ENCODE measurements around the gene PDE4D.

PDE4D gene

GRCh38 chr5:58969253-58969652, 924.3 kb downstream of the PDE4D start:
- no peak overlapping the region for H3K4me3 ChIP-seq (ENCODE audit: control insufficient read depth, low read depth, low read length)
- TF ChIP-seq, protein P1, sequence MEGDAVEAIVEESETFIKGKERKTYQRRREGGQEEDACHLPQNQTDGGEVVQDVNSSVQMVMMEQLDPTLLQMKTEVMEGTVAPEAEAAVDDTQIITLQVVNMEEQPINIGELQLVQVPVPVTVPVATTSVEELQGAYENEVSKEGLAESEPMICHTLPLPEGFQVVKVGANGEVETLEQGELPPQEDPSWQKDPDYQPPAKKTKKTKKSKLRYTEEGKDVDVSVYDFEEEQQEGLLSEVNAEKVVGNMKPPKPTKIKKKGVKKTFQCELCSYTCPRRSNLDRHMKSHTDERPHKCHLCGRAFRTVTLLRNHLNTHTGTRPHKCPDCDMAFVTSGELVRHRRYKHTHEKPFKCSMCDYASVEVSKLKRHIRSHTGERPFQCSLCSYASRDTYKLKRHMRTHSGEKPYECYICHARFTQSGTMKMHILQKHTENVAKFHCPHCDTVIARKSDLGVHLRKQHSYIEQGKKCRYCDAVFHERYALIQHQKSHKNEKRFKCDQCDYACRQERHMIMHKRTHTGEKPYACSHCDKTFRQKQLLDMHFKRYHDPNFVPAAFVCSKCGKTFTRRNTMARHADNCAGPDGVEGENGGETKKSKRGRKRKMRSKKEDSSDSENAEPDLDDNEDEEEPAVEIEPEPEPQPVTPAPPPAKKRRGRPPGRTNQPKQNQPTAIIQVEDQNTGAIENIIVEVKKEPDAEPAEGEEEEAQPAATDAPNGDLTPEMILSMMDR (conservative IDR thresholded peaks at IDR 0.05; ENCODE audit: control insufficient read depth, insufficient read depth, low read depth, low read length) = no peak
- DNase-seq (ENCODE audit: low read depth) = no peak

- no peak for DNase-seq (ENCODE audit: low read depth)
- TF ChIP-seq, protein P1 (conservative IDR thresholded peaks at IDR 0.05; ENCODE audit: control insufficient read depth, insufficient read depth, low read depth, low read length) = no peak
- H3K4me3 ChIP-seq (ENCODE audit: control insufficient read depth, low read depth, low read length) = no peak overlapping the region
These were observed 925.2 kb downstream of the PDE4D start for GRCh38 chr5:58968350-58968749.

DNA sequence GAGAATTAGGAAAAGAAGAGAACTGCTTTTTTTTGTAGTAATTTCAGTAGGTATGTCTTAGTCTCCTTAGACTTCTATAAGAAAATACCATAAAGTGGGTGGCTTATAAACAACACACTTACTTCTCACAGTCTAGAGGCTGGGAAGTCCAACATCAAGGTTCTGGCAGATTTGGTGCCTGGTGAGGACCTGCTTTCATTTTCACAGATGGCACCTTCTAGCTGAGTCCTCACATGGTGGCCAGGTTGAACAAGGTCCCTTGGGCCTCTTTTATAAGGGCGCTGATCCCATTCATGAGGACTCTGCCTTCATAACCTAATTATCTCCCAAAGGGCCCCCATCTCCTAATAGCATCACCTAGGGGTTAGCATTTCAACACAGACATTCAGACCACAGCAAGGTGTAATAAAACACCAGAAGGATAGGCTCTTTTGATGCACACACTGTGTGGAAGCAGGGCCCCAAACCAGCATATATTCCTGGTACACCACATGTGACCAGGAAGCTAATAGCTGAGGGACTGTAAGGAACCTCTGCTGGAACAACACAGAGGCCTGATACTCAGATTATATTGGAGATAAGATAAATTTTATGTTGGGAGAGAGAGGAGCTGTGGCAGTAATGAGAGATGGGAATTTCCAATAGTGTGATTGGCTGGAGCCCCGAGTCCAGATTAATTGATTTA, 925.8 kb downstream of the PDE4D start:
- TF ChIP-seq, protein P1 (conservative IDR thresholded peaks at IDR 0.05; ENCODE audit: control insufficient read depth, insufficient read depth, low read depth, low read length) = no peak
- H3K4me3 ChIP-seq (ENCODE audit: control insufficient read depth, low read depth, low read length) = no peak overlapping the region
- no peak for DNase-seq (ENCODE audit: low read depth)

DNA sequence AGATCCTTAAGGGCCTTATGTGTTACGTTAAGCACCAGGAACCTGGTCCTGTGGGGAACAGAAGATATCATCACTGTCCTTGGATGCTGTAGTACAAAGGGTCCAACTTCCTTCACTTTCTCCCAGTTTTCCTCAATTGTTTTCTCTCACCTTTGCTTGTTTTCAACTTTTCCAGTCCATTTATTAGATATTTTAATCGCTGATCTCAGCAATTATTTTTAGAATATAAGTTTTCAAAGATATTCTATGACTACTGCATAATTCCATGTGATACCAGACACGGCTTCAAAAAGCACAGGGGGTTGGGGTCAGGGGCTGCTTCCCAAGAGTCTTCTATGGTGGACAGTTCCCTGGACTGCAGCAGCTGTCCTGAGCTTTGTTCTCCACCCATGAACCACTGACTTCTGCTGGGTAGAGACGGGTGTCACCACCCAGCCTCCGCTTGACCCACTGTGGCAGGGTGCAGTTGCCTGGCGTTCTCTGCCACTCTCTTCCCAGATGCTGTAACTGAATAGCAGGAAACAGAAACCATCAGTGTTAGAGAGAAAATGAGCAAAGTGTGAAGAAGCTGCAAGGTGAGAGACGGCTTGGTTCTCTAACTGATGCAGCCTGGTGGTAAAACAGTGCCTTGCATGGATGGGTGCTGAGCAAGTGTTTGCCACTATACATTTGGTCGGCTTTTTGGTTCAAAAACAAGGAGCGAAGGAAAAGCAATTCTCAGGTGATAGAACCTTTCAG, 927.7 kb downstream of the PDE4D start:
- no peak for DNase-seq (ENCODE audit: low read depth)
- TF ChIP-seq, protein P1 (conservative IDR thresholded peaks at IDR 0.05; ENCODE audit: control insufficient read depth, insufficient read depth, low read depth, low read length) = no peak
- no peak overlapping the region for H3K4me3 ChIP-seq (ENCODE audit: control insufficient read depth, low read depth, low read length)

- TF ChIP-seq, protein P1 (conservative IDR thresholded peaks at IDR 0.05; ENCODE audit: control insufficient read depth, insufficient read depth, low read depth, low read length) = no peak
- H3K4me3 ChIP-seq (ENCODE audit: control insufficient read depth, low read depth, low read length) = no peak overlapping the region
- no peak for DNase-seq (ENCODE audit: low read depth)
These were observed 929.7 kb downstream of the PDE4D start for GRCh38 chr5:58963821-58964220.

GRCh38 chr5:58963361-58963760, 930.2 kb downstream of the PDE4D start:
- H3K4me3 ChIP-seq (ENCODE audit: control insufficient read depth, low read depth, low read length) = no peak overlapping the region
- TF ChIP-seq, protein P1 (conservative IDR thresholded peaks at IDR 0.05; ENCODE audit: control insufficient read depth, insufficient read depth, low read depth, low read length) = no peak
- DNase-seq (ENCODE audit: low read depth) = no peak
